ENCODE data around the gene GALNT16. TPM values are rescaled to one million over a fixed set of nuclear protein-coding genes. Genes with fewer than 3 reads are reported as not detected.

Gene GALNT16
- total and polyA plus RNA-seq, 2 donors (not counting 1 experiment from before 2014, with no cell fraction given), result 0.09 to 3.4 TPM

DNA sequence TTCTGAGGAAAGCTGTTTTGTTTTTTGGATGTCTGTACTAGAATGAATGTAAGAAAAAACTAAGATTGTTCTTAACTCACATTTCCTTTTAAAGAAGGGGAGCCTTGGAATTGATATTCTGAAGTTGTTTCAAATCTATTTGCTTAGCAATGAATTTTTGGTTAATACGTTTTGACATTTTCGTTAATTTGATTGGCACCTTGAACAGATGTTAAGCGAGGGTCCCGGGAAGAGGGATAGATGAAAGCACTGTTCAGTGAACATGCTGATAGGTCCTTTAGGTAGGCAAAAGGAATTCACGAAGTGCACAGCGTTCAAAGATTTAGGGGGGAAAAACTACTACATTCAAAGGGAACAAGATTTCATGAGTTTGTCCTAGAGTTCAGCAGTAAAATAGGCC lies 140.2 kb downstream of the GALNT16 start:
- TF ChIP-seq, protein P1, sequence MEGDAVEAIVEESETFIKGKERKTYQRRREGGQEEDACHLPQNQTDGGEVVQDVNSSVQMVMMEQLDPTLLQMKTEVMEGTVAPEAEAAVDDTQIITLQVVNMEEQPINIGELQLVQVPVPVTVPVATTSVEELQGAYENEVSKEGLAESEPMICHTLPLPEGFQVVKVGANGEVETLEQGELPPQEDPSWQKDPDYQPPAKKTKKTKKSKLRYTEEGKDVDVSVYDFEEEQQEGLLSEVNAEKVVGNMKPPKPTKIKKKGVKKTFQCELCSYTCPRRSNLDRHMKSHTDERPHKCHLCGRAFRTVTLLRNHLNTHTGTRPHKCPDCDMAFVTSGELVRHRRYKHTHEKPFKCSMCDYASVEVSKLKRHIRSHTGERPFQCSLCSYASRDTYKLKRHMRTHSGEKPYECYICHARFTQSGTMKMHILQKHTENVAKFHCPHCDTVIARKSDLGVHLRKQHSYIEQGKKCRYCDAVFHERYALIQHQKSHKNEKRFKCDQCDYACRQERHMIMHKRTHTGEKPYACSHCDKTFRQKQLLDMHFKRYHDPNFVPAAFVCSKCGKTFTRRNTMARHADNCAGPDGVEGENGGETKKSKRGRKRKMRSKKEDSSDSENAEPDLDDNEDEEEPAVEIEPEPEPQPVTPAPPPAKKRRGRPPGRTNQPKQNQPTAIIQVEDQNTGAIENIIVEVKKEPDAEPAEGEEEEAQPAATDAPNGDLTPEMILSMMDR (IDR thresholded peaks at IDR 0.05), result no peak
- TF ChIP-seq EZH2 (IDR thresholded peaks at IDR 0.05; ENCODE audit: borderline replicate concordance, insufficient read depth, low read depth, low read length, poor library complexity, severe bottlenecking), result no peak
- Mint-ChIP-seq H3K27ac (no peak overlapping the region), H3K4me3 (peak overlapping the region; percentile 95), H3K9me3 (ENCODE audit: insufficient read depth) (no peaks in the 10 kb centered on the region), H3K27me3 (no peaks in the 10 kb centered on the region), H3K4me1 (peaks cover 55% of the 10 kb centered on the region)
- Histone ChIP-seq H3K27ac (ENCODE audit: low read length in 2 of 2) (no peak overlapping the region), H3K36me3 (replicated peaks in 1 of 2; ENCODE audit: control extremely low read depth in 1 of 2, control insufficient read depth in 1 of 2, extremely low read depth in 1 of 2, insufficient read depth in 2 of 2, low read length in 1 of 2) (peaks cover 5 to 11% of the 10 kb centered on the region in 2 experiments), H3K4me3 (ENCODE audit: control extremely low read depth in 1 of 5, extremely low read depth in 1 of 5, insufficient read depth in 1 of 5, low read depth in 2 of 5, low read length in 4 of 5) (peak overlapping the region in 1 of 5 experiments; percentile 91), H3K4me2 (replicated peaks; ENCODE audit: low read depth, low read length, poor library complexity, severe bottlenecking) (peak overlapping the region; percentile 82), H2AFZ (ENCODE audit: insufficient read depth, low read depth, low read length, poor library complexity, severe bottlenecking) (no peak overlapping the region), H4K20me1 (ENCODE audit: control insufficient read depth, insufficient read depth, low read length, poor library complexity, severe bottlenecking) (peaks cover 21% of the 10 kb centered on the region), H3K4me1 (ENCODE audit: control insufficient read depth in 2 of 2, insufficient read depth in 2 of 2, low read length in 2 of 2) (peaks cover 36 to 42% of the 10 kb centered on the region in 2 donors), H3K27me3 (replicated peaks in 1 of 4; ENCODE audit: control extremely low read depth in 1 of 4, control insufficient read depth in 3 of 4, insufficient read depth in 4 of 4, low read length in 3 of 4) (no peaks in the 10 kb centered on the region), H3K9me3 (ENCODE audit: control extremely low read depth in 1 of 3, control insufficient read depth in 2 of 3, insufficient read depth in 1 of 3, low read length in 2 of 3) (no peaks in the 10 kb centered on the region), H3K79me2 (ENCODE audit: control insufficient read depth, insufficient read depth, low read length) (peaks cover 82% of the 10 kb centered on the region), H3K9ac (ENCODE audit: low read length) (no peak overlapping the region)
- ATAC-seq (ENCODE audit: low read depth), result no peak
- POLR2A ChIA-PET, result no interaction called here
- intact Hi-C loops (cut with micrococcal nuclease), result no loop called here
- 98% methylated on average over 4 of the region's 6 CpGs for WGBS (ENCODE audit: insufficient coverage)
- CTCF ChIA-PET, result interaction anchor here (1.0 kb wide), 2 partner anchors 57 to 157 kb away, joined by 3 read pairs; no protein-coding TSS in a partner anchor
- no peak for DNase-seq

DNA sequence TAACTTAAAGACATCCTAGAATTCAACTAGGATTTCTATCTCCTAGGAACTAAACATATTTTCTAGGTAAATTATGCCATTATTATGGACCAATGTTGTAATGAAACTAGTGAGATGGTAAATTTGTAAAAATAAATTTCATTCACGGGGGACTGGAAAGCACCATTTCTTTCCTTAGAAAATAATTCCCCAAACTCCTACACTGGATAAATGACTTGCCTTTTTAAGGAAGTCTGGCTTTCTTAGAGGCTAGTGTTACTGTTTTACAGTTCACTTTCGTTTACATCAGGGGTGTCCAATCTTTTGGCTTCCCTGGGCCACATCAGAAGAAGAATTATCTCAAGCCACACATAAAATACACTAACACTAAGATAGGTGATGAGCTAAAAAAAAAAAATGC lies 141.9 kb downstream of the GALNT16 start:
- no CpG with 5 or more reads among the region's 2 CpGs for WGBS (ENCODE audit: insufficient coverage)
- Mint-ChIP-seq H3K4me3 (no peak overlapping the region), H3K27me3 (no peaks in the 10 kb centered on the region), H3K9me3 (ENCODE audit: insufficient read depth) (no peaks in the 10 kb centered on the region), H3K4me1 (peaks cover 39% of the 10 kb centered on the region), H3K27ac (no peak overlapping the region)
- ChIA-PET POLR2A (no interaction called here), CTCF (no interaction called here)
- ATAC-seq (ENCODE audit: low read depth), result no peak
- Histone ChIP-seq H3K4me2 (replicated peaks; ENCODE audit: low read depth, low read length, poor library complexity, severe bottlenecking) (no peak overlapping the region), H3K9me3 (ENCODE audit: control extremely low read depth in 1 of 3, control insufficient read depth in 2 of 3, insufficient read depth in 1 of 3, low read length in 2 of 3) (no peaks in the 10 kb centered on the region), H2AFZ (ENCODE audit: insufficient read depth, low read depth, low read length, poor library complexity, severe bottlenecking) (no peak overlapping the region), H3K4me3 (ENCODE audit: control extremely low read depth in 1 of 5, extremely low read depth in 1 of 5, insufficient read depth in 1 of 5, low read depth in 2 of 5, low read length in 4 of 5) (no peak overlapping the region), H3K9ac (ENCODE audit: low read length) (no peak overlapping the region), H3K27ac (ENCODE audit: low read length in 2 of 2) (no peak overlapping the region), H4K20me1 (ENCODE audit: control insufficient read depth, insufficient read depth, low read length, poor library complexity, severe bottlenecking) (peaks cover 35% of the 10 kb centered on the region), H3K27me3 (replicated peaks in 1 of 4; ENCODE audit: control extremely low read depth in 1 of 4, control insufficient read depth in 3 of 4, insufficient read depth in 4 of 4, low read length in 3 of 4) (no peaks in the 10 kb centered on the region), H3K4me1 (ENCODE audit: control insufficient read depth in 2 of 2, insufficient read depth in 2 of 2, low read length in 2 of 2) (peaks cover 34 to 38% of the 10 kb centered on the region in 2 donors), H3K36me3 (replicated peaks in 1 of 2; ENCODE audit: control extremely low read depth in 1 of 2, control insufficient read depth in 1 of 2, extremely low read depth in 1 of 2, insufficient read depth in 2 of 2, low read length in 1 of 2) (peaks cover 0 to 5% of the 10 kb centered on the region in 2 experiments), H3K79me2 (ENCODE audit: control insufficient read depth, insufficient read depth, low read length) (peaks cover 76% of the 10 kb centered on the region)
- no peak for DNase-seq
- intact Hi-C loops (cut with micrococcal nuclease), result no loop called here
- no peak for TF ChIP-seq EZH2 (IDR thresholded peaks at IDR 0.05; ENCODE audit: borderline replicate concordance, insufficient read depth, low read depth, low read length, poor library complexity, severe bottlenecking)
- TF ChIP-seq, protein P1 (IDR thresholded peaks at IDR 0.05), result no peak
